ENCODE results near the gene AP2A2. TPM values are rescaled to one million over a fixed set of nuclear protein-coding genes. Genes with fewer than 3 reads are reported as not detected.

Gene AP2A2
- total RNA-seq, 4 donors from 2014 or later = 70.5 to 130 (median 102) TPM

- DNase-seq = no peak
- Histone ChIP-seq H3K27me3 (no peaks in the 10 kb centered on the region), H3K9me3 (no peaks in the 10 kb centered on the region), H3K4me1 (no peaks in the 10 kb centered on the region), H3K27ac (no peak overlapping the region), H3K4me3 (no peak overlapping the region), H3K36me3 (peaks cover 0 to 44% (median 18%) of the 10 kb centered on the region in 4 donors)
- no peak for TF ChIP-seq CTCF (IDR thresholded peaks at IDR 0.05)
- no peak for TF ChIP-seq POLR2AphosphoS5 (IDR thresholded peaks at IDR 0.05)
- no peak for TF ChIP-seq EP300 (IDR thresholded peaks at IDR 0.05; ENCODE audit: low read depth)
- no peak for TF ChIP-seq POLR2A (IDR thresholded peaks at IDR 0.05)
- intact Hi-C loops (cut with DNase I; ENCODE audit: low total_unique reads) = no loop called here
- WGBS, 2 donors (ENCODE audit: low coverage in 1 of 2) = 97 to 100% methylated on average over 2 to 16 of the region's 17 CpGs
- in situ Hi-C loops (cut with MboI; ENCODE audit: low pct_ligation_motif_present in 1 of 4, low pct_unique_long_range_greater_than_20kb in 1 of 4, low sequenced_read_pairs in 3 of 4) = no loop called here
These were observed 86.6 kb downstream of the AP2A2 start for GRCh38 chr11:1012291-1012690.

GRCh38 chr11:1012740-1013630 lies 87.3 kb downstream of the AP2A2 start:
- intact Hi-C loops (cut with DNase I; ENCODE audit: low total_unique reads) (no loop called here), in situ Hi-C loops (cut with MboI; ENCODE audit: low pct_ligation_motif_present in 1 of 4, low pct_unique_long_range_greater_than_20kb in 1 of 4, low sequenced_read_pairs in 3 of 4) (no loop called here)
- WGBS, 2 donors (ENCODE audit: low coverage in 1 of 2) = 86% methylated on average over 28 of the region's 28 CpGs; no CpG with 5 or more reads in 1 of the 2 donors
- Histone ChIP-seq H3K9me3 (no peaks in the 10 kb centered on the region), H3K36me3 (peaks cover 0 to 40% (median 14%) of the 10 kb centered on the region in 4 donors), H3K4me1 (no peaks in the 10 kb centered on the region), H3K27ac (no peak overlapping the region), H3K4me3 (no peak overlapping the region), H3K27me3 (no peaks in the 10 kb centered on the region)
- TF ChIP-seq POLR2AphosphoS5 (IDR thresholded peaks at IDR 0.05) (no peak), CTCF (IDR thresholded peaks at IDR 0.05) (no peak), EP300 (IDR thresholded peaks at IDR 0.05; ENCODE audit: low read depth) (no peak), POLR2A (IDR thresholded peaks at IDR 0.05) (no peak)
- no peak for DNase-seq

GRCh38 chr11:1013631-1013935 lies 87.9 kb downstream of the AP2A2 start:
- Histone ChIP-seq H3K9me3 (no peaks in the 10 kb centered on the region), H3K27ac (no peak overlapping the region), H3K4me1 (no peaks in the 10 kb centered on the region), H3K36me3 (peaks cover 0 to 34% (median 11%) of the 10 kb centered on the region in 4 donors), H3K27me3 (no peaks in the 10 kb centered on the region), H3K4me3 (no peak overlapping the region)
- intact Hi-C loops (cut with DNase I; ENCODE audit: low total_unique reads) = no loop called here
- TF ChIP-seq POLR2A (IDR thresholded peaks at IDR 0.05) (no peak), POLR2AphosphoS5 (IDR thresholded peaks at IDR 0.05) (no peak), EP300 (IDR thresholded peaks at IDR 0.05; ENCODE audit: low read depth) (no peak), CTCF (IDR thresholded peaks at IDR 0.05) (no peak)
- 96% methylated on average over 12 of the region's 12 CpGs; no CpG with 5 or more reads in 1 of the 2 donors for WGBS, 2 donors (ENCODE audit: low coverage in 1 of 2)
- DNase-seq = no peak
- in situ Hi-C loops (cut with MboI; ENCODE audit: low pct_ligation_motif_present in 1 of 4, low pct_unique_long_range_greater_than_20kb in 1 of 4, low sequenced_read_pairs in 3 of 4) = no loop called here

- Histone ChIP-seq H3K9me3 (no peaks in the 10 kb centered on the region), H3K4me1 (no peaks in the 10 kb centered on the region), H3K4me3 (no peak overlapping the region), H3K27me3 (no peaks in the 10 kb centered on the region), H3K27ac (no peak overlapping the region), H3K36me3 (peaks cover 0 to 29% (median 11%) of the 10 kb centered on the region in 4 donors)
- in situ Hi-C loops (cut with MboI; ENCODE audit: low pct_ligation_motif_present in 1 of 4, low pct_unique_long_range_greater_than_20kb in 1 of 4, low sequenced_read_pairs in 3 of 4) = no loop called here
- intact Hi-C loops (cut with DNase I; ENCODE audit: low total_unique reads) = no loop called here
- TF ChIP-seq EP300 (IDR thresholded peaks at IDR 0.05; ENCODE audit: low read depth) (no peak), POLR2AphosphoS5 (IDR thresholded peaks at IDR 0.05) (no peak), POLR2A (IDR thresholded peaks at IDR 0.05) (no peak), CTCF (IDR thresholded peaks at IDR 0.05) (no peak)
- 91% methylated on average over 14 of the region's 14 CpGs; no CpG with 5 or more reads in 1 of the 2 donors for WGBS, 2 donors (ENCODE audit: low coverage in 1 of 2)
- DNase-seq = no peak
These were observed 88.6 kb downstream of the AP2A2 start for GRCh38 chr11:1014276-1014675.
